ENCODE data around the gene BDP1. TPM values are rescaled to one million over a fixed set of nuclear protein-coding genes. Genes with fewer than 3 reads are reported as not detected.

Gene BDP1
- total RNA-seq, 2 donors from 2014 or later: 26.7 to 31.9 TPM

- Mint-ChIP-seq H3K4me3 (no peak overlapping the region), H3K9me3 (no peaks in the 10 kb centered on the region), H3K27ac (peak overlapping the region; percentile 72), H3K36me3 (ENCODE audit: low read depth) (peaks cover 62% of the 10 kb centered on the region), H3K27me3 (ENCODE audit: insufficient read depth) (no peaks in the 10 kb centered on the region), H3K4me1 (peaks cover 2% of the 10 kb centered on the region)
- no peak overlapping the region for H3K4me3 ChIP-seq (ENCODE audit: low read length)
- DNase-seq: no peak
- H3K36me3 ChIP-seq (ENCODE audit: control insufficient read depth, insufficient read depth, low read length): peaks cover 62% of the 10 kb centered on the region
- peaks cover 3% of the 10 kb centered on the region for H3K9me3 ChIP-seq (ENCODE audit: control insufficient read depth, low read length)
- H3K4me1 ChIP-seq (ENCODE audit: control insufficient read depth, insufficient read depth, low read length): no peaks in the 10 kb centered on the region
- 70 to 80% methylated on average over 2 to 3 of the region's 3 CpGs for WGBS, 2 experiments (ENCODE audit: insufficient coverage in 1 of 2, insufficient read length in 1 of 2)
- TF ChIP-seq, protein P1, sequence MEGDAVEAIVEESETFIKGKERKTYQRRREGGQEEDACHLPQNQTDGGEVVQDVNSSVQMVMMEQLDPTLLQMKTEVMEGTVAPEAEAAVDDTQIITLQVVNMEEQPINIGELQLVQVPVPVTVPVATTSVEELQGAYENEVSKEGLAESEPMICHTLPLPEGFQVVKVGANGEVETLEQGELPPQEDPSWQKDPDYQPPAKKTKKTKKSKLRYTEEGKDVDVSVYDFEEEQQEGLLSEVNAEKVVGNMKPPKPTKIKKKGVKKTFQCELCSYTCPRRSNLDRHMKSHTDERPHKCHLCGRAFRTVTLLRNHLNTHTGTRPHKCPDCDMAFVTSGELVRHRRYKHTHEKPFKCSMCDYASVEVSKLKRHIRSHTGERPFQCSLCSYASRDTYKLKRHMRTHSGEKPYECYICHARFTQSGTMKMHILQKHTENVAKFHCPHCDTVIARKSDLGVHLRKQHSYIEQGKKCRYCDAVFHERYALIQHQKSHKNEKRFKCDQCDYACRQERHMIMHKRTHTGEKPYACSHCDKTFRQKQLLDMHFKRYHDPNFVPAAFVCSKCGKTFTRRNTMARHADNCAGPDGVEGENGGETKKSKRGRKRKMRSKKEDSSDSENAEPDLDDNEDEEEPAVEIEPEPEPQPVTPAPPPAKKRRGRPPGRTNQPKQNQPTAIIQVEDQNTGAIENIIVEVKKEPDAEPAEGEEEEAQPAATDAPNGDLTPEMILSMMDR (conservative IDR thresholded peaks at IDR 0.05): peak; percentile 87
- no peak overlapping the region for H3K9ac ChIP-seq (ENCODE audit: extremely low read depth, low read length, poor library complexity, severe bottlenecking)
- no peak overlapping the region for H3K27ac ChIP-seq (ENCODE audit: low read depth, low read length)
- no peaks in the 10 kb centered on the region for H3K27me3 ChIP-seq (ENCODE audit: control insufficient read depth, insufficient read depth, low read length, poor library complexity, severe bottlenecking)
These were observed 20.4 kb downstream of the BDP1 start for GRCh38 chr5:71475788-71476384.

- Histone ChIP-seq H3K9ac (ENCODE audit: extremely low read depth, low read length, poor library complexity, severe bottlenecking) (no peak overlapping the region), H3K27ac (ENCODE audit: low read depth, low read length) (no peak overlapping the region), H3K9me3 (ENCODE audit: control insufficient read depth, low read length) (peaks cover 3% of the 10 kb centered on the region), H3K4me1 (ENCODE audit: control insufficient read depth, insufficient read depth, low read length) (no peaks in the 10 kb centered on the region), H3K4me3 (ENCODE audit: low read length) (no peak overlapping the region), H3K27me3 (ENCODE audit: control insufficient read depth, insufficient read depth, low read length, poor library complexity, severe bottlenecking) (no peaks in the 10 kb centered on the region), H3K36me3 (ENCODE audit: control insufficient read depth, insufficient read depth, low read length) (peaks cover 77% of the 10 kb centered on the region)
- Mint-ChIP-seq H3K9me3 (no peaks in the 10 kb centered on the region), H3K4me3 (no peak overlapping the region), H3K27me3 (ENCODE audit: insufficient read depth) (no peaks in the 10 kb centered on the region), H3K36me3 (ENCODE audit: low read depth) (peaks cover 51% of the 10 kb centered on the region), H3K4me1 (no peaks in the 10 kb centered on the region), H3K27ac (no peak overlapping the region)
- DNase-seq: no peak
- TF ChIP-seq, protein P1 (conservative IDR thresholded peaks at IDR 0.05): no peak
These were observed 26.0 kb downstream of the BDP1 start for GRCh38 chr5:71481441-71481840.

DNA sequence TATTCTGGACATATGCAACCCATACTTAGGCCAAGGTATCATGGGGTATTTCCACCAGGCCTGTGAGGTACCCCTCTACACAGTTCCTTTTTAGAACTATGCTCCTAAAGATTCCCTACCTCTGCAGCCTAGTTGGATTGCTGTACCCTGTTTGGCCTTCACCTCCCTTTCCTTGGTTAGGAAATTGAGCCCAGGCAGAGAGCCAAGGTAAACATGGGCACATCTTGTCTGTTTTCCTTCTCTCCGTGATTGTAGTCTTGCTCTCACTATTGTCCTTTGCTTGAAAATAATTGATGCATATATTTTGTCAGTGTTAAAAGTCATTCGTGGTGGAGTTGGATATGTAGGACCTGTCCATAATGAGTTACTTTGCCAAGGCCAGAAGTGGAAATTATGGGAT lies 26.7 kb downstream of the BDP1 start:
- no peaks in the 10 kb centered on the region for H3K27me3 Mint-ChIP-seq (ENCODE audit: insufficient read depth)
- peaks cover 54% of the 10 kb centered on the region for H3K36me3 Mint-ChIP-seq (ENCODE audit: low read depth)
- no peak overlapping the region for H3K27ac Mint-ChIP-seq
- DNase-seq: no peak
- H3K36me3 ChIP-seq (ENCODE audit: control insufficient read depth, insufficient read depth, low read length): peaks cover 78% of the 10 kb centered on the region
- 96 to 100% methylated on average over 1 to 2 of the region's 2 CpGs for WGBS, 2 experiments (ENCODE audit: insufficient coverage in 1 of 2, insufficient read length in 1 of 2)
- H3K9ac ChIP-seq (ENCODE audit: extremely low read depth, low read length, poor library complexity, severe bottlenecking): no peak overlapping the region
- H3K27ac ChIP-seq (ENCODE audit: low read depth, low read length): no peak overlapping the region
- no peak overlapping the region for H3K4me3 ChIP-seq (ENCODE audit: low read length)
- no peak overlapping the region for H3K4me3 Mint-ChIP-seq
- H3K4me1 ChIP-seq (ENCODE audit: control insufficient read depth, insufficient read depth, low read length): no peaks in the 10 kb centered on the region
- H3K9me3 Mint-ChIP-seq: no peaks in the 10 kb centered on the region
- no peaks in the 10 kb centered on the region for H3K4me1 Mint-ChIP-seq
- H3K27me3 ChIP-seq (ENCODE audit: control insufficient read depth, insufficient read depth, low read length, poor library complexity, severe bottlenecking): no peaks in the 10 kb centered on the region
- TF ChIP-seq, protein P1 (conservative IDR thresholded peaks at IDR 0.05): no peak
- H3K9me3 ChIP-seq (ENCODE audit: control insufficient read depth, low read length): peaks cover 3% of the 10 kb centered on the region
